Lower lobe of right lung (tissue), 2 donors: Measurements from ENCODE around the gene HDAC4. TPM values are rescaled to one million over a fixed set of nuclear protein-coding genes. Genes with fewer than 3 reads are reported as not detected.
"Not testable (repeated sequence)": the region's sequence is repeated elsewhere in the genome, so short reads cannot be mapped to it uniquely, and the experiment has no call there.

Experiments
- ATAC-seq, 2 donors: fragments of 200-7000 bp; cut with Tn5 transposase; one replicate each; pipeline ENCODE4 v1.9.1; 2020 to 2022; ENCODE audit warnings: mild to moderate bottlenecking in 2 of 2, moderate library complexity in 2 of 2
- DNase-seq: peaks from one replicate; pipeline ENCODE4 v3.0.0-alpha.2; 2020
- H3K27ac ChIP-seq: fragments of 200-600 bp; one replicate; pipeline ENCODE4 v1.8.0; 2022
- H3K27me3 ChIP-seq: fragments of 200-600 bp; one replicate; pipeline ENCODE4 v1.8.0; 2022; ENCODE audit warnings: low read depth
- H3K36me3 ChIP-seq: fragments of 200-600 bp; one replicate; pipeline ENCODE4 v1.8.0; 2022; ENCODE audit warnings: mild to moderate bottlenecking
- H3K4me1 ChIP-seq: fragments of 200-600 bp; one replicate; pipeline ENCODE4 v1.8.0; 2022
- H3K4me3 ChIP-seq: fragments of 200-600 bp; one replicate; pipeline ENCODE4 v1.8.0; 2022; ENCODE audit warnings: mild to moderate bottlenecking
- H3K9me3 ChIP-seq: fragments of 200-600 bp; one replicate; pipeline ENCODE4 v1.8.0; 2022
- intact Hi-C: fragments of 100-400 bp; cut with DNase I; formaldehyde crosslinking; loops from one replicate; pipeline ENCODE4 v1.11.0; 2022
- total RNA-seq: library from RNA; stranded (reverse); fragmentation: NEBNext Ultra II Directional; extraction: Animal tissue kit (Norgen Biotek cat#: 25700); gene quantifications from one replicate; pipeline ENCODE4 v1.2.1, GENCODE V29; 2021
- TF ChIP-seq, protein P1 (sequence below): fragments of 200-600 bp; IDR thresholded peaks from one replicate; pipeline ENCODE4 v1.8.0; 2022; ENCODE audit warnings: antibody characterized with exemption, mild to moderate bottlenecking
- donor health status: DM: no; HTN: yes; CAD: no; lungs with severe emphysema.

HDAC4 gene
- total RNA-seq, 1 donor from 2014 or later, result 44.9 TPM

DNA sequence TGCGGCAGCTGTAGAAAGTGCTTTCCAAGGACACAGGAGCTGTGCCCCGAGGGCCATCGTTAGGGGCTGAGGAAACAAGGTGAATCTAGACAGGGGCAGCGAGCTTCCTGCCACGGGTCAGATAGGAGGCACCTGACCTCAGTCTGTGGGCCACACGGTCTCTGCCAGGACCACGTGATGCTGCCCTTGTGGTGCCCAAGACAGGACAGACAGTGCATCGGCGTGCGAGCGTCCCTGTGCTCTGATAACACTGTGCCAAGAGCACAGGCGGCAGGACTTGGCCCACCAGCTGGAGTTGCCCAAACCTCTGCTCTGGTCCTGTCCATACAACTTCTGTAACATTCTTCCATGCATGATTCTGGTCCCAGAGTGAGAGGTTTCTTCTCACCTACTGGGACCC lies 327.6 kb downstream of the HDAC4 start:
- intact Hi-C loops, result no loop called here
- no peaks in the 10 kb centered on the region for H3K4me1 ChIP-seq
- no peaks in the 10 kb centered on the region for H3K9me3 ChIP-seq
- no peak for ATAC-seq
- H3K27me3 ChIP-seq, result no peaks in the 10 kb centered on the region
- no peak overlapping the region for H3K4me3 ChIP-seq
- no peak for DNase-seq
- H3K36me3 ChIP-seq, result peaks cover 76% of the 10 kb centered on the region
- H3K27ac ChIP-seq, result no peak overlapping the region
- TF ChIP-seq, protein P1, sequence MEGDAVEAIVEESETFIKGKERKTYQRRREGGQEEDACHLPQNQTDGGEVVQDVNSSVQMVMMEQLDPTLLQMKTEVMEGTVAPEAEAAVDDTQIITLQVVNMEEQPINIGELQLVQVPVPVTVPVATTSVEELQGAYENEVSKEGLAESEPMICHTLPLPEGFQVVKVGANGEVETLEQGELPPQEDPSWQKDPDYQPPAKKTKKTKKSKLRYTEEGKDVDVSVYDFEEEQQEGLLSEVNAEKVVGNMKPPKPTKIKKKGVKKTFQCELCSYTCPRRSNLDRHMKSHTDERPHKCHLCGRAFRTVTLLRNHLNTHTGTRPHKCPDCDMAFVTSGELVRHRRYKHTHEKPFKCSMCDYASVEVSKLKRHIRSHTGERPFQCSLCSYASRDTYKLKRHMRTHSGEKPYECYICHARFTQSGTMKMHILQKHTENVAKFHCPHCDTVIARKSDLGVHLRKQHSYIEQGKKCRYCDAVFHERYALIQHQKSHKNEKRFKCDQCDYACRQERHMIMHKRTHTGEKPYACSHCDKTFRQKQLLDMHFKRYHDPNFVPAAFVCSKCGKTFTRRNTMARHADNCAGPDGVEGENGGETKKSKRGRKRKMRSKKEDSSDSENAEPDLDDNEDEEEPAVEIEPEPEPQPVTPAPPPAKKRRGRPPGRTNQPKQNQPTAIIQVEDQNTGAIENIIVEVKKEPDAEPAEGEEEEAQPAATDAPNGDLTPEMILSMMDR, result no peak

DNA sequence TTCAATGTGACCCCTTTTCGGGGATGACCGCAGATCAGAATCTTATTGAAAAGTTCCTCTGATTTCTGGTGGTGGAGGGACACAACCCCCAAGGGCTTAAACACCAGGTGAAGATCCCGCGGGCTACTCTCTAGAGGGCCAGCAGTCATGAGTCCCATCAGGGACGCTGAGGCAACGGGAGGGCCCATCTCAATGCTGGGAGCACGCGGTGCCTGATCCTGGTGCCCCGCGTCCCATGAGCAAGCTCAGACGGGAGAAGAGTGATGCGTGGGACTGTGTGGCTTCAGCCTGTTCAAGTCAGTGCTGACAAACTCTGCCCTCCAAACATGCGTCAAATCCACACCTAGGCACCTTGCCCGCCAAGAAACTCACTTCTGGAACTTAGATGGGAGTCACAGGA lies 328.0 kb downstream of the HDAC4 start:
- Histone ChIP-seq H3K4me1 (no peaks in the 10 kb centered on the region), H3K9me3 (no peaks in the 10 kb centered on the region), H3K36me3 (peaks cover 76% of the 10 kb centered on the region), H3K4me3 (no peak overlapping the region), H3K27me3 (no peaks in the 10 kb centered on the region), H3K27ac (no peak overlapping the region)
- TF ChIP-seq, protein P1, result no peak
- intact Hi-C loops, result no loop called here
- no peak for ATAC-seq
- no peak for DNase-seq

DNA sequence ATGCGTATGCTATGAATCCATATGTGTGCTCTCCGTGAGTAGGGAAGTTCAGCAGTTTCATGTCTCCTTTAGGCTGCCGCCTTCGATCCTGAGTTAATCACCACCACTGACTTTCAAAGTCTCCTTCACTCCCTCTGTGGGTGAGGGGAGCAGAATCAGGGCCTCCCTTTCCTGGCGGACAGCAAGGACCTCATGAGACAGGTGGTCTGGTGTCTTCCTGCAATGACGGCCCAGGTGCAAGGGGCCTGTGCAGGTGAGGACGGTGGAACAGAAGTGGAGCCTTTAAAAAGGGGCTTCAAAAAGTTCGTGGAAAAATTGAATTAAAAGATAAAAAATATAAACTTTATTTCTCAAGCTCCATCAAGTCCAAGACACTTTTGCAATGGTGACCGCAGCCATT lies 330.4 kb downstream of the HDAC4 start:
- H3K36me3 ChIP-seq, result peaks cover 77% of the 10 kb centered on the region
- H3K4me3 ChIP-seq, result no peak overlapping the region
- H3K4me1 ChIP-seq, result no peaks in the 10 kb centered on the region
- no peak overlapping the region for H3K27ac ChIP-seq
- DNase-seq, result no peak
- ATAC-seq, result no peak
- no peaks in the 10 kb centered on the region for H3K9me3 ChIP-seq
- TF ChIP-seq, protein P1, result no peak
- intact Hi-C loops, result no loop called here
- H3K27me3 ChIP-seq, result no peaks in the 10 kb centered on the region

DNA sequence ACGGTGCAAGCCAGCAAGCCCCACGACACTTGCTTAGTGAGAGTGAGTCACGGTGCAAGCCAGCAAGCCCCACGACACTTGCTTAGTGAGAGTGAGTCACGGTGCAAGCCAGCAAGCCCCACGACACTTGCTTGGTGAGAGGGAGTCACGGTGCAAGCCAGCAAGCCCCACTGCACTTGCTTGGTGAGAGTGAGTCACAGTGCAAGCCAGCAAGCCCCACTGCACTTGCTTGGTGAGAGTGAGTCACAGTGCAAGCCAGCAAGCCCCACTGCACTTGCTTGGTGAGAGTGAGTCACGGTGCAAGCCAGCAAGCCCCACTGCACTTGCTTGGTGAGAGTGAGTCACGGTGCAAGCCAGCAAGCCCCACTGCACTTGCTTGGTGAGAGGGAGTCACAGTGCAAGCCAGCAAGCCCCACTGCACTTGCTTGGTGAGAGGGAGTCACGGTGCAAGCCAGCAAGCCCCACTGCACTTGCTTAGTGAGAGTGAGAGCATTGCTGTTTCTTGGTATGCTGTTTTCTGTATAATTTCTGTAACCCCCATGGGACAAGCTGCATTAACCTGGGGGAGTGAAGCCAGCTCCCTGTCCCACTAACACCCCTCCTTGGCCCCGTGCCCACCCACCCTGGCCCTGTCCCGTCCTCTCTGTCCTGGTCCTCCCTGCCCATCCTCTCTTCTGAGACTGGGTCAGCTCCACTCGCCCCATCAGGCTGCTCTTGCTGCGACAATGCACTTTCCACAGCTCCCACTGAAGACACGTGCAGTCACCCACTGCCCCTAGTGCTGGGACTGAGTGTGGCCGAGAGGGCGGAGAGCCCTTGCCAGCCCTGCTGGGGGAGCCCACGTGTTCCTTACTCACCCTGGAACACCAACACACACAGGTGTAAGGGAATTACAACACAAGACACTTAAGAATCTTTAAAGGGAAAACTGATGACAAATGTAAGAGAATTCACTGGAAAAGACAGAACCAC lies 331.2 kb downstream of the HDAC4 start:
- H3K27ac ChIP-seq, H3K9me3 ChIP-seq, H3K27me3 ChIP-seq, H3K4me3 ChIP-seq, DNase-seq, H3K4me1 ChIP-seq, intact Hi-C loops: not testable (repeated sequence)
- peaks cover 78% of the 10 kb centered on the region for H3K36me3 ChIP-seq
- peak in 1 of 2 donors; percentile 43 for ATAC-seq
- TF ChIP-seq, protein P1, result peak; percentile 10

DNA sequence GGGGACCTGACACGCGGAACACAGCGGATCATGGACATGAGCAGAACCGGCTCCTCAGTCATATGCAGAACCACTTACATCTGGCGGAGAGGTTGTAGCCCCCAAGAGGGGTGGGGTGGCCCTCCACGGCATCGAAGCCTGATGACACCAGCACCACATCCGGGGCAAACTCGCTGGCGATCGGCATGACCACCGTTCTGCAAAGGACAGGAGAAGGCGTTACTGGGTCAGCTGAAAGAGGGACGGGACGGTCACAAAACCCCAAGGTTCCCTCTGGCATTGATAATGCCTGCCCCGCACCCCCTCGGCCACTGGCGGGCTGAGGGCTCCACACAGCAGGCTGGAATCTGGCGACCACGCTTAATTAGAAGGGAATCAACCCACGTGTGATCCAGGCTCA lies 332.4 kb downstream of the HDAC4 start:
- Histone ChIP-seq H3K36me3 (peaks cover 80% of the 10 kb centered on the region), H3K27me3 (no peaks in the 10 kb centered on the region), H3K27ac (no peak overlapping the region), H3K9me3 (no peaks in the 10 kb centered on the region), H3K4me1 (no peaks in the 10 kb centered on the region), H3K4me3 (no peak overlapping the region)
- DNase-seq (no peak), ATAC-seq (no peak)
- TF ChIP-seq, protein P1, result no peak
- intact Hi-C loops, result no loop called here
